HL-60 (cell line): ENCODE data around the gene BRMS1.

Experiments used
- DNase-seq, 2 experiments: peaks; one replicate each; pipeline ENCODE4 v3.0.0-alpha.2; 2010 to 2020; ENCODE audit warnings: low read depth in 1 of 2, low spot score in 1 of 2
- H3K27ac ChIP-seq: fragments of 250-450 bp; sonication (Bioruptor Pico); replicated peaks from 2 replicates; pipeline ENCODE4 v1.5.1; 2020; ENCODE audit warnings: mild to moderate bottlenecking, moderate library complexity
- H3K27me3 ChIP-seq: fragments of 250-450 bp; sonication (Bioruptor Pico); 2 replicates; pipeline ENCODE4 v1.5.1; 2021; ENCODE audit warnings: mild to moderate bottlenecking, moderate library complexity; ENCODE audit not compliant: insufficient read depth, poor library complexity, severe bottlenecking
- H3K4me3 ChIP-seq: replicated peaks from 2 replicates; pipeline ENCODE4 v1.5.1; 2011; ENCODE audit warnings: mild to moderate bottlenecking, control low read depth, low read length; ENCODE audit not compliant: insufficient read depth
- CTCF ChIP-seq: IDR thresholded peaks from one replicate; pipeline ENCODE4 v1.5.1; 2011; ENCODE audit warnings: low read length, control low read depth, inconsistent platforms; ENCODE audit not compliant: insufficient read depth
- GABPA ChIP-seq: IDR thresholded peaks from 2 replicates; pipeline ENCODE4 v1.6.1; 2012; ENCODE audit warnings: low read depth
- POLR2AphosphoS5 ChIP-seq: IDR thresholded peaks from 2 replicates; pipeline ENCODE4 v1.6.1; 2012; ENCODE audit warnings: low read depth
- SPI1 ChIP-seq: IDR thresholded peaks from 2 replicates; pipeline ENCODE4 v1.6.1; 2012; ENCODE audit warnings: low read depth, mild to moderate bottlenecking, borderline replicate concordance
- TF ChIP-seq, protein P1 (sequence below): IDR thresholded peaks from 2 replicates; pipeline ENCODE4 v1.6.1; 2012; ENCODE audit warnings: low read depth; ENCODE audit not compliant: insufficient replicate concordance

Gene BRMS1

GRCh38 chr11:66299186-66299585, 45.7 kb downstream of the BRMS1 start:
- no peak for DNase-seq
- TF ChIP-seq, protein P1, sequence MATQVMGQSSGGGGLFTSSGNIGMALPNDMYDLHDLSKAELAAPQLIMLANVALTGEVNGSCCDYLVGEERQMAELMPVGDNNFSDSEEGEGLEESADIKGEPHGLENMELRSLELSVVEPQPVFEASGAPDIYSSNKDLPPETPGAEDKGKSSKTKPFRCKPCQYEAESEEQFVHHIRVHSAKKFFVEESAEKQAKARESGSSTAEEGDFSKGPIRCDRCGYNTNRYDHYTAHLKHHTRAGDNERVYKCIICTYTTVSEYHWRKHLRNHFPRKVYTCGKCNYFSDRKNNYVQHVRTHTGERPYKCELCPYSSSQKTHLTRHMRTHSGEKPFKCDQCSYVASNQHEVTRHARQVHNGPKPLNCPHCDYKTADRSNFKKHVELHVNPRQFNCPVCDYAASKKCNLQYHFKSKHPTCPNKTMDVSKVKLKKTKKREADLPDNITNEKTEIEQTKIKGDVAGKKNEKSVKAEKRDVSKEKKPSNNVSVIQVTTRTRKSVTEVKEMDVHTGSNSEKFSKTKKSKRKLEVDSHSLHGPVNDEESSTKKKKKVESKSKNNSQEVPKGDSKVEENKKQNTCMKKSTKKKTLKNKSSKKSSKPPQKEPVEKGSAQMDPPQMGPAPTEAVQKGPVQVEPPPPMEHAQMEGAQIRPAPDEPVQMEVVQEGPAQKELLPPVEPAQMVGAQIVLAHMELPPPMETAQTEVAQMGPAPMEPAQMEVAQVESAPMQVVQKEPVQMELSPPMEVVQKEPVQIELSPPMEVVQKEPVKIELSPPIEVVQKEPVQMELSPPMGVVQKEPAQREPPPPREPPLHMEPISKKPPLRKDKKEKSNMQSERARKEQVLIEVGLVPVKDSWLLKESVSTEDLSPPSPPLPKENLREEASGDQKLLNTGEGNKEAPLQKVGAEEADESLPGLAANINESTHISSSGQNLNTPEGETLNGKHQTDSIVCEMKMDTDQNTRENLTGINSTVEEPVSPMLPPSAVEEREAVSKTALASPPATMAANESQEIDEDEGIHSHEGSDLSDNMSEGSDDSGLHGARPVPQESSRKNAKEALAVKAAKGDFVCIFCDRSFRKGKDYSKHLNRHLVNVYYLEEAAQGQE, result no peak
- TF ChIP-seq CTCF, result no peak
- H3K27me3 ChIP-seq, result no peaks in the 10 kb centered on the region
- H3K4me3 ChIP-seq, result no peak overlapping the region
- no peak overlapping the region for H3K27ac ChIP-seq

DNA sequence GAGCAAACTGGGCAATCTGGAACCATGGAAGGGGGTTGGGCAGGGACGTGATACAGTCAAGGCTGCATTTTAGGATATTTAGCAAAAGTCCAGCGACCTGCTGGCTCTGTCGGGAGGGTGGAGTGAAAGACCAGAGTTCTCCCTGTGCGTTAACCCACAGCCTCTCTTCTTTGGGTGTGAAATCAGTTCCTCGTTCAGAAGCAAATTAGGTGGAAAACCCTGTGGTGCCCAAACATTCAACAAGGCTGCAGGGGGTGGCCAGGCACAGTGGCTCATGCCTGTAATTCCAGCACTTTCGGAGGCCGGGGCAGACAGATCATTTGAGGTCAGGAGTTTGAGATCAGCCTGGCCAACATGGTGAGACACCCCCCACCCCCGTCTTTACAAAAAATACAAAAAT, 47.3 kb downstream of the BRMS1 start:
- H3K27ac ChIP-seq, result no peak overlapping the region
- no peak overlapping the region for H3K4me3 ChIP-seq
- TF ChIP-seq POLR2AphosphoS5 (no peak), CTCF (no peak)
- no peak for DNase-seq
- H3K27me3 ChIP-seq, result peaks cover 3% of the 10 kb centered on the region

- Histone ChIP-seq H3K4me3 (no peak overlapping the region), H3K27me3 (peaks cover 17% of the 10 kb centered on the region), H3K27ac (no peak overlapping the region)
- TF ChIP-seq SPI1 (no peak), POLR2AphosphoS5 (no peak), GABPA (no peak), CTCF (no peak)
- TF ChIP-seq, protein P1, result no peak
- DNase-seq, result no peak
Measured at GRCh38 chr11:66294626-66295620, 50.0 kb downstream of the BRMS1 start.
